ENCODE data around the gene OLFML3. TPM values are rescaled to one million over a fixed set of nuclear protein-coding genes. Genes with fewer than 3 reads are reported as not detected.

The OLFML3 gene
- total RNA-seq, 1 experiment from 2014 or later = 171 TPM

GRCh38 chr1:113995382-113995781 is 16.1 kb downstream of the OLFML3 start:
- H2BK120ac ChIP-seq (ENCODE audit: low read depth, low read length, poor library complexity, severe bottlenecking) = no peak overlapping the region
- H3K4me1 Mint-ChIP-seq = peaks cover 25% of the 10 kb centered on the region in 2 experiments
- WGBS (ENCODE audit: extremely low coverage, insufficient read length, low lambda C conversion rate) = no CpG with 5 or more reads among the region's 2 CpGs

More at GRCh38 chr1:113995382-113995781, 16.1 kb downstream of the OLFML3 start:
- no peak overlapping the region for H2BK12ac ChIP-seq (ENCODE audit: insufficient read length, low read depth, low read length)
- H3K4ac ChIP-seq (ENCODE audit: low read depth, low read length) = no peak overlapping the region
- peaks cover 5% of the 10 kb centered on the region for H3K9me3 ChIP-seq (ENCODE audit: control insufficient read depth, low read depth, low read length)
- H3K9ac ChIP-seq (ENCODE audit: extremely low read depth, insufficient read length, low read length) = no peak overlapping the region
- no peak overlapping the region for H3K4me2 ChIP-seq (ENCODE audit: insufficient read depth, insufficient read length, low read length)
- no peaks in the 10 kb centered on the region for H3K23me2 ChIP-seq (ENCODE audit: insufficient read length, low read depth, low read length, poor library complexity, severe bottlenecking)
- H2BK15ac ChIP-seq (ENCODE audit: low read depth, low read length) = no peak overlapping the region
- H3K27ac Mint-ChIP-seq = no peak overlapping the region
- no peaks in the 10 kb centered on the region for H3K79me2 ChIP-seq (ENCODE audit: insufficient read depth, low read length)
- H3K18ac ChIP-seq (ENCODE audit: insufficient read length, low read depth, low read length) = no peak overlapping the region
- no peak overlapping the region for H2BK20ac ChIP-seq (ENCODE audit: low read depth, low read length, poor library complexity, severe bottlenecking)
- H3K23ac ChIP-seq (ENCODE audit: insufficient read length, low read depth, low read length) = no peak overlapping the region
- no peak overlapping the region for H3K4me3 Mint-ChIP-seq
- H4K20me1 ChIP-seq (ENCODE audit: control insufficient read depth, insufficient read depth, insufficient read length) = no peaks in the 10 kb centered on the region
- H2AK5ac ChIP-seq (ENCODE audit: insufficient read length, low read length) = no peak overlapping the region
- H3K14ac ChIP-seq (ENCODE audit: insufficient read depth, low read length) = no peak overlapping the region
- no peak overlapping the region for H4K8ac ChIP-seq (replicated peaks; ENCODE audit: insufficient read length, low read depth, low read length)
- H2BK5ac ChIP-seq (ENCODE audit: insufficient read length, low read length) = no peak overlapping the region
- peaks cover 23 to 28% of the 10 kb centered on the region in 2 experiments for H3K9me3 Mint-ChIP-seq
- no peak overlapping the region for H3K27ac ChIP-seq (ENCODE audit: insufficient read length, low read depth, low read length)
- no peak for DNase-seq
- peaks cover 15 to 29% (median 17%) of the 10 kb centered on the region in 3 experiments for H3K36me3 Mint-ChIP-seq (ENCODE audit: insufficient read depth in 1 of 3, low read depth in 3 of 3)
- H3K27me3 ChIP-seq (ENCODE audit: insufficient read depth, low read length) = no peaks in the 10 kb centered on the region
- no peak overlapping the region for H4K5ac ChIP-seq (ENCODE audit: insufficient read length, low read depth, low read length)
- no peak overlapping the region for H3T11ph ChIP-seq (ENCODE audit: low read length)
- no peak for TF ChIP-seq CTCF (conservative IDR thresholded peaks at IDR 0.05)
- H3K56ac ChIP-seq (ENCODE audit: insufficient read length, low read depth, low read length) = no peak overlapping the region
- H3K27me3 Mint-ChIP-seq (ENCODE audit: low read depth) = peaks cover 8% of the 10 kb centered on the region
- no peaks in the 10 kb centered on the region for H3K79me1 ChIP-seq (ENCODE audit: insufficient read depth, low read depth, low read length, poor library complexity, severe bottlenecking)
- H2AFZ ChIP-seq (ENCODE audit: low read length) = no peak overlapping the region
- no peak overlapping the region for H4K91ac ChIP-seq (ENCODE audit: insufficient read length, low read depth, low read length)
- H3K4me1 ChIP-seq (ENCODE audit: insufficient read depth, low read length) = no peaks in the 10 kb centered on the region

Measured in H9 (cell line).